ENCODE data around the gene PTCD3. TPM values are rescaled to one million over a fixed set of nuclear protein-coding genes. Genes with fewer than 3 reads are reported as not detected.

PTCD3 gene
- total and polyA plus RNA-seq, 4 experiments from 2014 or later, result 28.7 to 185 (median 124) TPM

DNA sequence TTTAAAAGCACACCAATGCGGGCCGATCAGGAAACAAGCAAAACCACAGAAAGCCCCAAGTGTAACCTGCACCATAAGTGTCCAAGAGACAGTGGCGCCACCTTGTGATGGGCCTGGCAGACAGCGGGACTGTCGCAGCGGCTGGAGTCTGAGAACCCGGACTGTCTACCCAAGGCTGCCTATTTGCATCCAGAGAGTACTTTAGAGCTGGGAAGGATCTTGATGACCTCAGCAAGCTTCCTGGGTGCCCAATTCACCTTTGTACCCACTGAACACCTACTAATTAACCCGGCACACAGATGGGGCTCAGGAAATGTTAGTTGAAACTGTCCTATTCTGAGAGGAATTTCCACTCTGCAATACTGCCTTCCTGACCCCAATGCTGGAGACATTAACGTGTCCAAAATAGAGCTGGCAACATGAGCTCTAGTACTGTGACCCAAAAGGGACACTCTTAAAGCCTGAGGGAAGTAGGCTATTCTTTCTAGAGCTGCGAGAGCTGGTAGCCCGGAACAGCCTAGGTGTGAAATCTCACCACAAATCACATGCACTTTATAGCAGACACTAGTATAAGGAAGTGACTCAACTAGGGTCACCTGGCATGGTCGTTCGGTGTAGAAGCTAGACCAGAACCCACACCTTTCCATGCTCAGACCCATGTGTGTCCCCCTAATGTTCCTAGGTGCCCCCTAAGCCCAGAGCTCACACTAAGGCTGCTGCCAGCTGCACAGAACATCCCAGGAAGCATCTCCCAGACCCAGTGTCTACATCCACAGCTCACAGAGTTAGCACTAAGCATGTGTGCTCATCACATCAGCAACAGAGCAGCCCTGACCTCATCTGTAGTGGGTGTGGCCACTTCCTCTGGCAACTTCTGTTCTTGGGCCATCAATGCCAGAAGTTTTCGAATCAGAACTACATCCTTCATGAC lies 25.8 kb upstream of the PTCD3 start:
- H3K9me3 Mint-ChIP-seq, result no peaks in the 10 kb centered on the region
- POLR2A ChIA-PET (ENCODE audit: partially characterized antibody), result interaction anchor here (0.8 to 5.3 kb wide), 17 partner anchors 16 to 753 kb away, joined by 3 to 60 read pairs (median 6); partner anchors contain the start of genes KDM3A, POLR1A, PTCD3 and RNF181
- Histone ChIP-seq H3K9me3 (ENCODE audit: control insufficient read depth in 1 of 2, low read length in 2 of 2) (no peaks in the 10 kb centered on the region), H3K4me3 (ENCODE audit: low read length in 2 of 2) (no peak overlapping the region), H3K4me1 (ENCODE audit: insufficient read depth, low read length) (peaks cover 21% of the 10 kb centered on the region), H3K27me3 (ENCODE audit: insufficient read depth, low read length) (no peaks in the 10 kb centered on the region), H3K36me3 (ENCODE audit: insufficient read depth, low read length) (peaks cover 8% of the 10 kb centered on the region), H3K27ac (ENCODE audit: low read depth, low read length) (peak overlapping the region; percentile 64)
- CTCF ChIA-PET (ENCODE audit: partially characterized antibody), result interaction anchor here (0.8 to 11.5 kb wide), 48 partner anchors 9 to 443 kb away, joined by 3 to 548 read pairs (median 4); partner anchors contain the start of genes POLR1A, PTCD3 and ST3GAL5
- peaks cover 15 to 54% (median 37%) of the 10 kb centered on the region in 4 donors for H3K4me1 Mint-ChIP-seq
- no peaks in the 10 kb centered on the region for H3K27me3 Mint-ChIP-seq
- peak overlapping the region in 7 of 8 donors; percentile 18 to 74 (median 57) for H3K4me3 Mint-ChIP-seq
- peaks cover 22 to 33% of the 10 kb centered on the region in 2 donors for H3K36me3 Mint-ChIP-seq
- intact Hi-C loops (cut with micrococcal nuclease), result loop anchor here (1.0 to 2.0 kb wide), 5 partner anchors 13 to 330 kb away; no protein-coding TSS in a partner anchor
- H3K27ac Mint-ChIP-seq, result peak overlapping the region; percentile 85 to 96 (median 95)
- DNase-seq, result peak; percentile 79 to 87 (median 82)

DNA sequence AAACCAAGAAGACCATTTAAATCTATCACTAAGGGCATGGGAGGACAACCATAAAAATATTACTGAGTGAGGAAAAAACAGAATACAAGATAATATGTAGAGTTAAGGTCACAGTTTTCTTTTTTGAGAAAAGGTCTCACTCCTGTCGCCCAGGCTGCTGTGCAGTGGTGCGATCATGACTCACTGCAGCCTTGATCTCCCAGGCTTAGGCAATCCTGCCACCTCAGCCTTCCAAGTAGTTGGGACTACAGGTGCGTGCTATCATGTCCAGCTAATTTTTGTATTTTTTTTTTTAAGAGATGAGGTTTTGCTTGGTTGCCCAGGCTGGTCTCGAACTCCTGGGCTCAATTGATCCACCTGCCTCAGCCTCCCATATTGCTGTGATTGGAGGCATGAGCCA lies 24.3 kb upstream of the PTCD3 start:
- H3K27me3 Mint-ChIP-seq, result no peaks in the 10 kb centered on the region
- no peak overlapping the region for H3K4me3 Mint-ChIP-seq
- H3K4me1 ChIP-seq (ENCODE audit: insufficient read depth, low read length), result peaks cover 21% of the 10 kb centered on the region
- H3K27me3 ChIP-seq (ENCODE audit: insufficient read depth, low read length), result no peaks in the 10 kb centered on the region
- peaks cover 17 to 31% of the 10 kb centered on the region in 2 donors for H3K36me3 Mint-ChIP-seq
- peak overlapping the region in 6 of 7 donors; percentile 8 to 96 (median 74) for H3K27ac Mint-ChIP-seq
- no peak for DNase-seq
- no peak overlapping the region for H3K27ac ChIP-seq (ENCODE audit: low read depth, low read length)
- ChIA-PET POLR2A (ENCODE audit: partially characterized antibody) (interaction anchor here (0.7 to 1.3 kb wide), 3 partner anchors 45 to 254 kb away, joined by 3 to 4 read pairs (median 3); partner anchors contain the start of gene ST3GAL5), CTCF (ENCODE audit: partially characterized antibody) (interaction anchor here (0.9 to 11.5 kb wide), 3 partner anchors 63 to 258 kb away, joined by 3 to 548 read pairs (median 199); partner anchors contain the start of gene ST3GAL5)
- intact Hi-C loops (cut with micrococcal nuclease), result loop anchor here (2.0 kb wide), 1 partner anchor 15 kb away; no protein-coding TSS in a partner anchor
- peaks cover 8% of the 10 kb centered on the region for H3K36me3 ChIP-seq (ENCODE audit: insufficient read depth, low read length)
- no peaks in the 10 kb centered on the region for H3K9me3 Mint-ChIP-seq
- no peak overlapping the region for H3K4me3 ChIP-seq (ENCODE audit: low read length in 2 of 2)
- H3K4me1 Mint-ChIP-seq, result peaks cover 15 to 49% (median 34%) of the 10 kb centered on the region in 4 donors
- no peaks in the 10 kb centered on the region for H3K9me3 ChIP-seq (ENCODE audit: control insufficient read depth in 1 of 2, low read length in 2 of 2)

DNA sequence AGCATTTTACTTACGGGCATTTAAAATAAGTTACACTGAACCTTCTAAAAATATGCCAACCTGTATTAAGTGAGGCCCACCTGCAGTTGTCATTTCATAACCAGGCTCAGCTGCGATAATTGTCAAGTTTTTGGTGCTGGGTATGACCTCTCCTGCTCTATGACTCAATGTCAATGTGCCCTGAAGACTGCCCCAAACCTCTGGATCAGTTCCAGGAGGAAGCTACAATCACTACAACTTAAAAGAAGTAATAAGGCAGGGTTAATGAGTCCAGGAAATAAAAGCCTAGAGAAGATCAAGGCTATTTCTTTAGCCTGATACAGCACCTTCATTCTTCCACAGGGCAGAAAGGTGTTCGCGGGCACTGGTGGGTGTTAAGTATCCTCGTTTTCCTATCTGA lies 23.3 kb upstream of the PTCD3 start:
- H3K27ac ChIP-seq (ENCODE audit: low read depth, low read length), result no peak overlapping the region
- intact Hi-C loops (cut with micrococcal nuclease), result no loop called here
- H3K27me3 ChIP-seq (ENCODE audit: insufficient read depth, low read length), result no peaks in the 10 kb centered on the region
- POLR2A ChIA-PET (ENCODE audit: partially characterized antibody), result interaction anchor here (1.2 to 1.3 kb wide), 2 partner anchors 47 to 255 kb away, joined by 3 read pairs; no protein-coding TSS in a partner anchor
- H3K4me3 ChIP-seq (ENCODE audit: low read length in 2 of 2), result no peak overlapping the region
- H3K36me3 Mint-ChIP-seq, result peaks cover 10 to 29% of the 10 kb centered on the region in 2 donors
- no peaks in the 10 kb centered on the region for H3K9me3 ChIP-seq (ENCODE audit: control insufficient read depth in 1 of 2, low read length in 2 of 2)
- H3K4me1 ChIP-seq (ENCODE audit: insufficient read depth, low read length), result peaks cover 21% of the 10 kb centered on the region
- H3K36me3 ChIP-seq (ENCODE audit: insufficient read depth, low read length), result peaks cover 7% of the 10 kb centered on the region
- no peaks in the 10 kb centered on the region for H3K27me3 Mint-ChIP-seq
- H3K4me1 Mint-ChIP-seq, result peaks cover 15 to 40% (median 29%) of the 10 kb centered on the region in 4 donors
- no peak overlapping the region for H3K4me3 Mint-ChIP-seq
- CTCF ChIA-PET (ENCODE audit: partially characterized antibody), result interaction anchor here (8.1 to 11.5 kb wide), 2 partner anchors 194 to 259 kb away, joined by 199 to 548 read pairs; partner anchors contain the start of gene ST3GAL5
- peak overlapping the region in 3 of 7 donors; percentile 3 to 77 (median 55) for H3K27ac Mint-ChIP-seq
- no peak for DNase-seq
- H3K9me3 Mint-ChIP-seq, result no peaks in the 10 kb centered on the region

DNA sequence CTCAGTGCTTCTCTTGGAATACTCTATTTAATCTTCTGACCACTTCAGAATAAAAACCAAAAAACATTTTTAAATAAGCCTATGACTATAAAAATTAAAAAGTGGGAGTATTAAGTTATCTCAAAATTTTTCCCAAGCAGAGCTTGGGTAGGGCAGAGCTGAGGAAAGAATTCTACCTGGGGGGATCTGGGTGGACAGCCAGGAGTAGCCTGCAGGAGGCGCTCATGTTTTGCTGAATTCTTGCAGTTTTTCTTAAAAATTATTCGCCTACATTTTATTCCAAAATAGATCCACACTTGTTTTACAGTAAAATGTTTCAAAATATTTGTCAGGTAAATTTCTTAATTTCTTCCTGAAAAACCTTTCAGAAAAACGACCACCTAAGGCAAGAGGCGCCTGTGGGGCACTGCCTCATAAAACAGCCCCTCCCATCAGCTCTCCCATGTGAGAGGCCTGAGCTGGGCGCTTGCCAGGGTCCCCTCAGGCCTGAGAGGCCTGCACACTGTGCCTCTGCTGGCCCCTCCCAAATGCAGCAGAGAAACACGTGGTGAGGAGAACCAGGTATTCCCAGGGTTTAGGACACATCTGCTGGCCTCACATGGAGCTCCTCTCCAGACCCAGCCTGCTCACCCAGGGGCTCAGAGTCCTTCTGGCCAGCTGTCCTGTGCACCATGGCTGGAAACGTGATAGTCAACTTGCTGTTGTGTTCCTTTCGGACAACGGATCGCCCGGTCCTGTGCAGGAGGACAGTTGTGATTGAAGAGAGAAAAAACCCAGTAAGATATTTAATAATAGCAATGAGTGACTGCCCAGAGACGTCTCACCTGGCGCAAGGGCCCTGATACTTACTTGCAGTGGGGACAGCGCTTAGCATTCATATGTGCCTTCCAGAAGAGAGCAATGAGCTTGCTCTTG lies 17.8 kb upstream of the PTCD3 start:
- DNase-seq, result no peak
- no peak overlapping the region for H3K4me3 Mint-ChIP-seq
- H3K4me1 Mint-ChIP-seq, result peaks cover 0 to 1% (median 0%) of the 10 kb centered on the region in 4 donors
- ChIA-PET CTCF (ENCODE audit: partially characterized antibody) (interaction anchor here (1.0 to 2.6 kb wide), 5 partner anchors 8 to 450 kb away, joined by 3 to 11 read pairs (median 8); partner anchors contain the start of gene ST3GAL5), POLR2A (ENCODE audit: partially characterized antibody) (interaction anchor here (1.4 kb wide), 1 partner anchor 18 kb away, joined by 5 read pairs; the partner anchor contains the start of genes POLR1A and PTCD3)
- Histone ChIP-seq H3K9me3 (ENCODE audit: control insufficient read depth in 1 of 2, low read length in 2 of 2) (no peaks in the 10 kb centered on the region), H3K27ac (ENCODE audit: low read depth, low read length) (no peak overlapping the region), H3K36me3 (ENCODE audit: insufficient read depth, low read length) (peaks cover 31% of the 10 kb centered on the region), H3K27me3 (ENCODE audit: insufficient read depth, low read length) (no peaks in the 10 kb centered on the region), H3K4me1 (ENCODE audit: insufficient read depth, low read length) (no peaks in the 10 kb centered on the region), H3K4me3 (ENCODE audit: low read length in 2 of 2) (no peak overlapping the region)
- H3K36me3 Mint-ChIP-seq, result peaks cover 28 to 40% of the 10 kb centered on the region in 2 donors
- no peak overlapping the region for H3K27ac Mint-ChIP-seq
- no peaks in the 10 kb centered on the region for H3K27me3 Mint-ChIP-seq
- H3K9me3 Mint-ChIP-seq, result no peaks in the 10 kb centered on the region
- intact Hi-C loops (cut with micrococcal nuclease), result no loop called here

DNA sequence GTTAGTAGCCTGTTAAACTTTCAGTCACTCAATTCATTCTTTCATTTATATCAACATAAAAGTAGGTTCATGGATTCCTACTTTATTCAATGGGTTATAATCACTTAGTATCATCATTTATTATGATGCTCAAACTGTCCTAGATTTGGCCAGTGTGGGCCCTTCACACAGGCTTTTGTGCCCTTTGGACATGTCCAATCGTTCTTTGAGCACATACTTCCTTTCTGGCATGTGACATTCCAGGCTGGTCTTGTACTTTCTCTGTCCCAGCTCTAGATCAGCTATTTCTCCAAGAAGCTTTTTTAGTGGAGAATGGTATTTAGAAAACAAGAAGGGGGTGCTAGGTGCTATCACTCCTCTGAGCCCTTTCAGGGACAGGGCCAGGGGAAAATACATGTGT lies 11.8 kb upstream of the PTCD3 start:
- Histone ChIP-seq H3K36me3 (ENCODE audit: insufficient read depth, low read length) (peaks cover 25% of the 10 kb centered on the region), H3K4me1 (ENCODE audit: insufficient read depth, low read length) (no peaks in the 10 kb centered on the region), H3K4me3 (ENCODE audit: low read length in 2 of 2) (no peak overlapping the region), H3K27ac (ENCODE audit: low read depth, low read length) (no peak overlapping the region), H3K9me3 (ENCODE audit: control insufficient read depth in 1 of 2, low read length in 2 of 2) (no peaks in the 10 kb centered on the region), H3K27me3 (ENCODE audit: insufficient read depth, low read length) (no peaks in the 10 kb centered on the region)
- Mint-ChIP-seq H3K4me1 (peaks cover 4 to 14% (median 9%) of the 10 kb centered on the region in 4 donors), H3K27ac (no peak overlapping the region), H3K9me3 (no peaks in the 10 kb centered on the region), H3K4me3 (no peak overlapping the region), H3K36me3 (peaks cover 50 to 66% of the 10 kb centered on the region in 2 donors), H3K27me3 (no peaks in the 10 kb centered on the region)
- intact Hi-C loops (cut with micrococcal nuclease), result no loop called here
- POLR2A ChIA-PET (ENCODE audit: partially characterized antibody), result no interaction called here
- CTCF ChIA-PET (ENCODE audit: partially characterized antibody), result no interaction called here
- no peak for DNase-seq

DNA sequence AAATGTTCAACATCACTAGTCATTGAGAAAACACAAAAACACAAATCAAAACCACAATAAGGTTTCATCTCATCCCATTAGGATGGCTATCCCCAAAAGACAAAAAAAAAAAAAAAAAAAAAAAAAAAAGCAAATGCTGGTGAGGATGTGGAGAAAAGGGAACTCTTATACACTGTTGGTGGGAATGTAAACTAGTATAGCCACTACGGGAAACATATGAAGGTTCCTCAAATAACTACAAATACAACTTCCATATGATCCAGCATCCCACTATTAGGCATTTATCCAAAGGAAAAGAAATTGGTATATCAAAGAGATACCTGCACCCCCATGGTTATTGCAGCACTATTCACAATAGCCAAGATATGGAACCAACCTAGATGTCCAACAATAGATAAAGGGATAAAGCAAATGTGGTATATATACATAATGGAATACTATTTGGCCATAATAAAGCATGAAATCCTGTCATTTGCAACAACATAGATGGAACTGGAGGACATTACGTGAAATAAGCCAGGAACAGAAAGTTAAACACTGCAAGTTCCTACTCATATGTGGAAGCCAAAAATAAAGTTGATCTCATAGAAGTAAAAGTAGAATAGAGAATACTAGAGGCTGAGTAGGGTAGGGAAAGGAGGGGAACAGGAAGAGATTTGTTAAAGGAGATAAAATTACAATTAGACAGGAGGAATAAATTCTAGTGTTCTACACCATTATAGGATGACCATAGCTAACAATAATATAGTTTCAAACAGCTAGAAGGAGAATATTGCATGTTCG lies 8.7 kb upstream of the PTCD3 start:
- DNase-seq, result no peak
- Histone ChIP-seq H3K27me3 (ENCODE audit: insufficient read depth, low read length) (no peaks in the 10 kb centered on the region), H3K9me3 (ENCODE audit: control insufficient read depth in 1 of 2, low read length in 2 of 2) (no peaks in the 10 kb centered on the region), H3K27ac (ENCODE audit: low read depth, low read length) (no peak overlapping the region), H3K4me1 (ENCODE audit: insufficient read depth, low read length) (no peaks in the 10 kb centered on the region), H3K4me3 (ENCODE audit: low read length in 2 of 2) (no peak overlapping the region), H3K36me3 (ENCODE audit: insufficient read depth, low read length) (peaks cover 15% of the 10 kb centered on the region)
- ChIA-PET CTCF (ENCODE audit: partially characterized antibody) (interaction anchor here (1.1 to 1.8 kb wide), 2 partner anchors 17 to 29 kb away, joined by 4 to 6 read pairs; no protein-coding TSS in a partner anchor), POLR2A (ENCODE audit: partially characterized antibody) (interaction anchor here (0.7 kb wide), 1 partner anchor 344 kb away, joined by 3 read pairs; the partner anchor contains the start of gene KDM3A)
- H3K27ac Mint-ChIP-seq, result peak overlapping the region in 3 of 7 donors; percentile 6 to 82 (median 64)
- intact Hi-C loops (cut with micrococcal nuclease), result no loop called here
- no peak overlapping the region for H3K4me3 Mint-ChIP-seq
- no peaks in the 10 kb centered on the region for H3K9me3 Mint-ChIP-seq
- H3K36me3 Mint-ChIP-seq, result peaks cover 45 to 70% of the 10 kb centered on the region in 2 donors
- H3K27me3 Mint-ChIP-seq, result no peaks in the 10 kb centered on the region
- H3K4me1 Mint-ChIP-seq, result peaks cover 12 to 21% (median 16%) of the 10 kb centered on the region in 4 donors

Data from CD4-positive, alpha-beta memory T cell (primary cell).